GM20000 (cell line): ENCODE results near the gene AMDHD1.
"Not testable (repeated sequence)": the region's sequence is repeated elsewhere in the genome, so short reads cannot be mapped to it uniquely, and the experiment has no call there.

Experiments used
- DNase-seq: peaks from one replicate; pipeline ENCODE4 v3.0.0; 2012; ENCODE audit warnings: low spot score
- CTCF ChIP-seq: IDR thresholded peaks from 2 replicates; pipeline ENCODE4 v1.5.1; 2012; ENCODE audit warnings: mild to moderate bottlenecking, control low read depth; ENCODE audit errors: extremely low read depth, missing control alignments

Gene AMDHD1

DNA sequence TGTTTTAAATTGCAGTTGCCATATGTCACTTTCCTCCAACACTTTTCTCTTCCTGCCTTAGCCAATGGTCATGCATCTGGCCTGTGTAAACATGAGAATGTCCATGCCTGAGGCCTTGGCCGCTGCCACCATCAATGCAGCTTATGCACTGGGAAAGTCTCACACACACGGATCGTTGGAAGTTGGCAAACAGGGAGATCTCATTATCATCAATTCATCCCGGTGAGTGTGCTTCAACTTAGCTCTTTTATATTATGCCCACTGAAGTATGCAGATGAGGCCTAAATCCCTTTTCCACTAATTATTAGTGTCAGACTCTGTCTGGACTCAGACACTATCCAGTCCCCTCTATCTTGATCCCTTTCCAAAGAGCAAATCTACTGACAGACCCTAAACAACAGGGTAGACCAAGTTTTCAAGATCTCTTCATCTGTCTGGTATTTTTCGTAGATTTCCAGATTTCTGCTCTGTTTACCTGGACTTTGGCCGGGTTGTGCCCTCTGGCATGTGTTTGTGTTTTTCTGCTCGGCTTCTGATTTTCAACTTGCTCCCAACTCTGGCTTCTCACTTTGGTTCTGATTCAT, 23.2 kb downstream of the AMDHD1 start:
- DNase-seq, result no peak
- no peak for TF ChIP-seq CTCF

DNA sequence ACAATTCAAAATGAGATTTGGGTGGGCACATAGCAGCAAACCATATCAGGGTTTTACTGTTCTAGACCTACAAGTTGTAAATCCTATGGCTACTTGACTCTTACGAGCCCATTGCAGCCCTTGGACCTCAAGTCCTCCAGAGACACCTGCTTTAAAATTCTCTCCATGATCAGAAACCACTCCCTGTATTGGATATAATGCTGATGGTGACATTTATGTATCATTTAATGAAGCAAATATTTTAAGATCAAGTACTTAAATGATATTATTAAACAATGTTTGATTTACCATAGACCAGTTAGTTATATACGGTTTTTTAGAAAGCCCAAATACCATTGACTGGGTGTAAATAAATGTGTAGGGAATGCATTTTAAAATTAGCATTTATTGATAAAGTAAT, 24.2 kb downstream of the AMDHD1 start:
- DNase-seq, result no peak
- TF ChIP-seq CTCF, result no peak

GRCh38 chr12:95969116-95969515, 26.0 kb downstream of the AMDHD1 start:
- not testable (repeated sequence) for DNase-seq

DNA sequence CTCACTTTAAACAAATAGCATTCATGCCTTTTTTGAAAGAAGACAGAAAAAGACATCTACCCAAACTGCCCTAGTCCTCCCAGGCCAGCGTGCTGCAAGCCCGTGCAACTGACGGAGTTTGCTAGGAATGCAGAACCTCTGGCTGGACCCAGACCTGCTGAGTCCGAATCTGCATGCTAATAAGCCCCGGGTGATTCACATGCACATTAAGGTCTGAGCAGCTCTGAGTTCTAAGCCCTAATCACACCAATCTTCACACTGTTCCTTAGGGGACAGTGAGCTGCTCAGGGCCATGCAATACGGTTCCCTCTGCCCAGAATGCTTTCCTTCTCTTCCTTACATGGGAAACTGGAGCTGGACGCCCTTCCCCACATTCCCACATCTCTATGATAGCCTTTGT, 27.8 kb downstream of the AMDHD1 start:
- TF ChIP-seq CTCF, result no peak
- no peak for DNase-seq

GRCh38 chr12:95972832-95973456, 29.8 kb downstream of the AMDHD1 start:
- TF ChIP-seq CTCF, result no peak
- no peak for DNase-seq

GRCh38 chr12:95974358-95974757, 31.2 kb downstream of the AMDHD1 start:
- DNase-seq, result no peak
- TF ChIP-seq CTCF, result no peak

DNA sequence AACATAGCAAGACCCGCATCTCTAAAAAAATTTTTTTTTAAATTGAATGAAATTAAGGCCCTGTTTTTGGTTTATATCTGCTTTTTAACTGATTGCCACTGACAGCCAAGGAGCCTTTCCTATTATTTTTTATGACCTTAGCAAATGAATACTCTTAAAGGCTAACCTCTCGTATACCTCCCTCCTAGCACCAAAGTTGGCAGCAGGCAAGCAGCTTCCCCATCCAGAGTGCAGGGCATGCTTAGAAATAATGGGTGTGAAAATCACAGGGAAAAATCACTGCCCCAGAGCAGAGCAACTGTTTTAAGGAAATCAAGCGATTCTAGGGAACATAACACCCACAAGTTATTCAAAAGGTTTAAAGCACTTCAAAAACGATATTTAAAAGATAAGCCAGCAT, 32.4 kb downstream of the AMDHD1 start:
- DNase-seq, result no peak
- no peak for TF ChIP-seq CTCF

- no peak for DNase-seq
- no peak for TF ChIP-seq CTCF
These were observed 33.3 kb downstream of the AMDHD1 start for GRCh38 chr12:95976416-95976832.
